Stimulated activated CD4-positive, alpha-beta T cell treated with anti-CD3 and anti-CD28 coated beads, Interleukin-1b, Interleukin-23, amount 100 ng/mL, for 48 hours (primary cell): ENCODE measurements around the gene TBC1D14.
"Not testable (repeated sequence)": the region's sequence is repeated elsewhere in the genome, so short reads cannot be mapped to it uniquely, and the experiment has no call there.

ENCODE experiments used
- DNase-seq: peaks from one replicate; pipeline ENCODE4 v3.0.0-alpha.2; 2020

TBC1D14 gene

DNA sequence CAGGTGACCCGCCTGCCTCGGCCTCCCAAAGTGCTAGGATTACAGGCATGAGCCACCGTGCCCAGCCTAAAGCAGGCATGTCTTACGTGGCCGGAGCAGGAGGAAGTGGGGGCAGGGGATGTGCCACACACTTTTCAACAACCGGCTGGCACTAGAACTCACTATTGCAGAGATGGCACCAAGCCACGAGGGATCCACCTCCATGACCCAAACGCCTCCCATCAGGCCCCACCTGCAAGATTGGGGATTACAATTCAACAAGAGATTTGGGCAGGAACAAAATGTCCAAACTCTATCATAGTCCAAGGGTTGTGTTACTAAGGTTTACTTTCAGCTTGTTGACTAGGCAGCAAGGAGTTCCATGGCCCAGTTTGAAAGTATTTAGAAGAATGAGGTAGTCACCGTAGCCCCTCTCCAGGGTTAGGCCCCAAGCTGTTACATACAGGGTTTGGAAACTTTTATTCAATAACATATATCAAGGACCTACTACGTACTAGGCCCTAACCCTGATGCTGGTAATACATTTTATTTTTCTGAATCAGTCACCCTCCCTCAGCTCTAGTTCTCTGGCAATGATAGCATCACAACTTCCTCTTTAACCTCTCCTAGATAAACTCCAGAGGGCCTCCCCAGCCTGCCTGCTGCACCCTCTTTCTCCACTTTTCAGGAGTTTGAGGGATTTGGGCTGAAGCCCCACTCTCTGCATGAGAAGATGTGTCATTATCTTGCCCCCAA lies 18.0 kb upstream of the TBC1D14 start:
- DNase-seq = no peak

DNA sequence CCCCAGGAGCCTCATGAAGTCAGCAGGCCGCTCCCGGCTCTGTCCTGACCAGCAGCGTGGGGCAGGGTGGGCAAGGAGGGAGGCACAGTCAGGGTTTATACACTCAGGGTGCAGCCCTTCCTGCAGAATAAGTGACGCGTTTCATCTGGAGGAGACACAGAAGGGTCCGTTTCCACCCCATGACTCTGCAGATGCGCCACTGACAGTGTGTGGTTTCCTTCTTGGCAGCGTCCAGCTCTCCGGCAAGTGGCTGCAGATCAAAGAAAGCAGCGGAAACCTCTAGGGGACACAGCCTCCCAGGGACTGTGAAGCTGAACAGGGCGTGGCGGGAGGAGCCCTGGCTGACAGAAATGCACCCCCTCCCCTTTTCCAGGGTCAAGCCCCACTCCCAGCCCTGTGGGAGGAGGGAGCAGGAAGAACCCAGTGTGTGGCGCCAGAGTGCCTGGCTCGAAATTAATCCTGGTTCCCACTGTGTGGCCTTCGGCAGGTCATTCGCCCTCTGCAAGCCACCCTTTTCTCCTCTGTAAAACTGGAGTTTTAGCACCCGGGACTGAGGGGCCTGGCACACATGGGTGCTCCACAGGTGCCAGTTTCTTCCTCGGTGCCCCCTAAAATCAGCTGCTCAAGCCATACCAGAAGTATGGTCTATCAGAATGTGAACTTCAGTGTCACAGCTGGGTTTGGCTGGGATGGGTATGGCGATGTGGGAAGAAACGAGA lies 17.3 kb upstream of the TBC1D14 start:
- DNase-seq = no peak

DNA sequence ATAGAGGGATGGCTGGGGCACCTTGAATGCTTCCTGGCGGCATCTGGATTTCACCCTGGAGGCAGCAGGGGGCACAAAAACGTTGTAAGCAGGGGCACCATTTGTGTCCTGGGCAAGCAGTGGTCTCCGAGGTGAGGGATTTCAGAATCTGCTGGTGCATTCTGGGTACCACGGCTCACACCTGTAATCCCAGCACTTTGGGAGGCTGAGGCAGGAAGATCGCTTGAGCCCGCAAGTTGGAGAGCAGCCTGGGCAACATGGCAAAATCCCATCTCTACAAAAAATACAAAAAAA lies 16.8 kb upstream of the TBC1D14 start:
- no peak for DNase-seq

DNA sequence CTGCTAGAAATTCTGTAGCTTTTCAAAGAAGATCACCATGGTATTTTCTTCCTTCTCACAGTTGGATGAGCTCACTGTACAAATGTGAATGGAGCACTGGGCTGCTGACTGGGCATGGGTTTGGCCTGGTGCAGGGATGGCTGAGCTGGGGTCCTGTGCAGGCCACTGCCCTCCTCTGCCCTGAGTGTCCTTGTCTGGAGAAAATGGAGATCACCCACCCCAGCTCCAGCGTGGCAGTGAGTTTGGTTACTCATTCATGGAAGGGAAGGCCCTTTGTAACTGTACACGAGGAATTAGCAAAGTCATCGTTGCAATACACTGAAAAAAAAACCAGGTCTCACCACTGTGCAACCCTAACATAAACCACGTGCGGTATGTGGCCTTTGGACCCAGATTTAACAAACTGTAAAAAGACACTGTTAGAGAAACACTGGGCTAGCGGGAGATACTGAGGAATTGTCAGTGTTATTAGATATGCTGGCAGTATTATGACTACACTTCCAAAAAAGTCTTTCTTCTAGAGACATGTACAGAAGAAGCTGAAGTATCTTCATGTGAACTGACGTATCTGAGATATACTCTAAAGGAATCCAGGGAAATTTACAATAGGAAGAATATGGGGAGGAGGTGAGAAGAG lies 16.1 kb upstream of the TBC1D14 start:
- no peak for DNase-seq

DNA sequence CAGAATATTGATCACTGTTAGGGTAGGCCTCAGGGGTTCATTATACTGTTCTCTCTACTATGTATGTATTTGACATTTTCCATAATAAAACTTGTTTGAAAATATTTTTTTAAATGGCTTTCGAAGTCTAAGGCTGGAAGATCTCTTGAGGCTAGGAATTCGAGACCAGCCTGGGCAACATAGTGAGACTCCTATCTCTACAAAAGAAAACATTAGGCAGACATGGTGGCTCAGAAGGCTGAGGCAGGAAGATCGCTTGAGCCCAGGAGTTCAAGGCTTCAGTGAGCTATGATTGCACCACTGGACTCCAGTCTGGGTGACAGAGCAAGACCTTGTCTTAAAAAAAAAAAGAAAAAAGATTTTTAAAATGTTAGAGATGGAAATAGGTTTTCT lies 15.5 kb upstream of the TBC1D14 start:
- DNase-seq = no peak

DNA sequence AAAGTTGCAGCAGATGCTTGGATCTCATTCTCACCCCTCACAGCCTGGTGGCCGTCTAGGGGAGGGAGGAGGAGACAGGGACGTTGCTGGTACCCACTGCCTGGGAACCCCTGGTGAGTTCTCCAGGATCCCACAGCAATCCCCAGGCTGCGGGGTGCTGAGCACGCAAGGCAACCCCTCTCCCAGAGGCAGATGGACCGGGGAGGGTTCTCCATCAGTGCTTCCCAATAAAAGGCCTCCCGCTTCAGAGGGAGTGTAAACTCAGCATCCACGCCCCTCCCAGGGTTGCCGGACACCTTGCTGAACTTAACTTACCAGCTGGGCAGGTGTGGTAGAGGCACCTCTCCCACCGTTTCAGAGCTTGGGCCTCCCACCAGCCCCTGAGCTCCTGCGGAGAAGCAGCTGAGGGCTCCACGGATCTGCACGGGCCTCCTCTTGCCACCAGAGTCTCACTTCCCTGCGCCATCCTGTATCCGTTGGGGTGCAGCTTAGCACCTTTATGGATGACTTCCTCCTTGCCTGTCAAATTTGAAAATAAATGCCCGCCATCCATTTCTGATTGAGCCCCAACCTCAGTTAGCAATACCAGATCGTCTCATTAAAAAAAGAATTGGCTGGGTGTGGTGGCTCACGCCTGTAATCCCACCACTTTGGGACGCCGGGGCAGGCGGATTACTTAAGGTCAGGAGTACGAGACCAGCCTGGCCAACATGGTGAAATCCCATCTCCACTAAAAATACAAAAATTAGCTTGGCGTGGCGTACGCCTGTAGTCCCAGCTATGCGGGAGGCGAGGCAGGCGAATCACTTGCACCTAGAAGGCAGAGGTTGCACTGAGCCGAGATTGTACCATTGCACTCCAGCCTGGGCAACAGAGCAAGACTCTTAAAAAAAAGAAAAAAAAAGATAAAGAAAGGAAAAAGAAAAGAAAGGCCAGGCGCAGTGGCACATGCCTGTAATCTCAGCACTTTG lies 14.8 kb upstream of the TBC1D14 start:
- DNase-seq = no peak

DNA sequence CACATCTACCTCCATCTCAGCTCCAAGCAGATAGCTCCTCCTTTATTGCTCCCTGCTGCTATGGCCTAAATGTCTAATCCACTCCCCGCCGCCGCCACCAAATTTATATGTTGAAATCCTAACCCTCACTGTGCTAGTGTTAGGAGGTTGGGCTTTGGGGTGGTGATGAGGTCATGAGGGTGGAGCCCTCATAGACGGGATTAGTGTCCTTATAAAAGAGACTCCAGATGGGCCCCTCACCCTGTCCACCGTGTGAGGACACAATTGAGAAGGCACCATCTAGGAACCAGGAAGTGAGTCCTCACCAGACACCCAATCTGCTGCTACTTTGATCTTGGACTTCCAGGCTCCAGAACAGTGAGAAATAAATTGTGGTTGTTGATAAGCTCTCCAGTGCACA lies 13.6 kb upstream of the TBC1D14 start:
- DNase-seq = no peak

DNA sequence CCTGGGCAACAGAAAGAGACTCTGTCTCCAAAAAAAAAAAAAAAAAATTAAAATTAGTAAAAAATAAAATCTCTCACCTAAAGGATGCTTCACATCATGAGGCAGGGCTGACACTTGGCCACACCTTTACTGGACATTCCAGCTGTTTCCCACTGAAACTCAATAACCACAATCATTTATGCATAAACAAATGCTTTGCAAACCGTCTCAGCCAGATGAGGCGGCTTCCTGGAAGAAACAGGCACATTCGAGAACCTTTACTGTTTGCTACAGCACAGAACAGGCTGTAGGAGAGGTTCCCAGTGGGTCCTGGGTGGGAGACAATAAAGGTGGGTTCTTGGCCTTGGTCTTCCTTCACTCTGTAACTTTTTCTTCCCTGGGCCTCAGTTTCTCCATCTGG lies 10.9 kb upstream of the TBC1D14 start:
- DNase-seq = no peak

DNA sequence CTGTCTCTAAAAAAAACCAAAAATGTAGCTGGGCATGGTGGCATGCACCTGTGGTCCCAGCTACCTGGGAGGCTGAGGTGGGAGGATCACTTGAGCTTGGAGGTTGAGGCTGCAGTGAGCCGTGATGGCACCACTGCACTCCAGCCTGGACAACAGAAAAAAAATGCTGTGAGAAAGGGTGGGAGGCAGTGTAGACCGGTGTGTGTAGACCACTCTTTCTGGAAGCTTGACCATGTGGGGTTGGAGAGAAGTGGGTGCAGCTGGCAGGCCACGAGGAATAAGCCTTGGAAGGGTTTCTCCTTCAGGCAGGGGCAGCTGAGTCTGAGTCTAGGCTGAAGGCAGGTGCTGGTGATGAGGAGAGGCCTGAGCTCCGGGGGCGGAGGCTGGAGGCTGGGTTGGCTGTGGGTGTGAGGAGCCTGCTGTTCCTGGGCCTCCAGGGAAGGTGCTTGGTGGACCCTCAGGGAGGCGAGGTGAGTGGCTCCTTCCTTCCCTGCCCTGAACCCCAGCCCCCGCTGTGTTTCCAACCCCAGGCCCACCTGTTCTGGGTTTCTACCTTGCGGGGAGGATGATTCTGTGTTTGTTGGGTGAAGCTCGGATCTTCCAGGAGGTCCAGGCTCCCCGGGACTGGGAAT lies 9.3 kb upstream of the TBC1D14 start:
- no peak for DNase-seq

DNA sequence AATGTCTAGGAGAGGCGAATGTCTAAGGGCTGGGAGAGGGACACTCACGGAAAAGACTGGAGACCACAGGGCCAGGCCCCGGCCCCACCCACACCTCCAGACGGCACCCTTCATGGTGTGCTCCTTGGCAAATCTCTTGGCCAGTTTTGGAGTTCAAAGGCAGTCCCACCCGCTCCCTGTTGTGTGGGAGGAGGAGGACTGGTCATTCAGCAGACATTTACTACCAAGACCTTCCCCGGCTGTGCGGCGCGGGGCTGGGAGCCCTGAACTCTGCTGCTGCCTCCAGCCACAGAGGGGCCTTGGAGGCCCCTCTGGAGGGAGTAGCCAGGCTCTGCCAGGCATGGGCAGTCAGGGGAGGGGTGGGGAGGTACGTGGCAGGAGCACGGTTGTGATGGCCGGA lies 8.7 kb upstream of the TBC1D14 start:
- no peak for DNase-seq

DNA sequence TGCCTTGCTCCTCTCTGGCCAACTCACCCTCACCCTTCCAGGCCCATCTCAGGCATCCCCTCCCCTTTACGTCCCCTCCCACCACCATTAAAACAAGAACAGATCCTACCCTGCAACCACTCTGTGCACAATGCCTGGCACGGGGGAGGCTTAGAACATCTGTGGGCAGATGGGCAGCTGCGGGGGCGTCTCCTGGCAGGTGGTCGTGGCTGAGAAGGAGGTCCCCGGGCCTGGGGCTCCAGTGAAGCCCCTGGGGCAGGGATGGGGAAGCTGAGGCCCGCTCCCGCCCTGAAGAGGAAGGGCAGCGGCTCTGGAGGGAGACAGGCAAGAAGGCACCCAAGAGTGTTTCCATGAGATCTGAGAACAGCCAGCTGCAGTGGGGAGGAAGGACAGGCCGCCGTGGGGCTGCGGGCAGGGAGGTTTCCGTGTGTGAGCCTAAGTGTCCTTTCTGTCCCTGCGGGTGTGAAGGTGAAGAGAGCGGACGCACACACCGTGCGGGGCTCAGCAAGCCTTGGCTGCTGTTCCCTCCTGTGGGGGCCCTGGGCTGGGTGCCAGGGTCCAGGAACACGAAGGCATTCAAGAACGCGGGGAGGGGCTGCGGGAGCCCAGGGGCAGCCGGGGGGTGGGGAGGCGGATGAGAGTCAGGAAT lies 7.8 kb upstream of the TBC1D14 start:
- DNase-seq = no peak

DNA sequence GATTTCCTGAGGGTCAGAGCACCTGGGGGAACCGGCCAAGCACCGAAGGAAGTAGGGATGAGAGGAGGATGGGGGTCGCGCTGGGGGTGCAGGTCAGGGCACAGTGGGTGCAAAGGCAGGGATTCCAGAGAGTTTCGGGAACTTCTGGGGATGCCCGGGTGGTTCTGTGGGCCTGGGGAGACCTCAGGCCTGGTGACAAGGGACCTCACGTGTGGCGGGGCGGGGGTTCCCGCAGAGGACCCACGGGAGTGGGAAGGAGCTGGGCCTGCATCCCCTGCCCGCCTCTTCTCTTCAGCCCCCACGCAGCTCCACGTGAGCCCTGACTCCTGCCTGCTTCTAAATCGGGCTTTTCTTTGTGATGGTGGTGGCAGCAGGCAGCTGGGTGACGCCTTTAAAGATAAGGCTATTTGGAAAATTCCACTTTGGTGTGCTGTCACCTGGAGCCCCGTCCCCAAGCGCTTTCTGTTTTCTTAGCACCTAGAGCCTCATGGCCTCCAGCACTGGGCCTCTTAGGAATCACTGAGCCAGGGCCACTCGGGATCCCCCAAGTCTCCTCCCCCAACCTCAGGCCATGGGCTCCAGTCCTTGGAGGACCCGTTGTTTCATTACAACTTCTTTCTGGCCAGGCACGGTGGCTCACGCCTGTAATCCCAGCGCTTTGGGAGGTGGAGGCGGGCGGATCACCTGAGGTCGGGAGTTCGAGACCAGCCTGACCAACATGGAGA lies 7.1 kb upstream of the TBC1D14 start:
- no peak for DNase-seq

DNA sequence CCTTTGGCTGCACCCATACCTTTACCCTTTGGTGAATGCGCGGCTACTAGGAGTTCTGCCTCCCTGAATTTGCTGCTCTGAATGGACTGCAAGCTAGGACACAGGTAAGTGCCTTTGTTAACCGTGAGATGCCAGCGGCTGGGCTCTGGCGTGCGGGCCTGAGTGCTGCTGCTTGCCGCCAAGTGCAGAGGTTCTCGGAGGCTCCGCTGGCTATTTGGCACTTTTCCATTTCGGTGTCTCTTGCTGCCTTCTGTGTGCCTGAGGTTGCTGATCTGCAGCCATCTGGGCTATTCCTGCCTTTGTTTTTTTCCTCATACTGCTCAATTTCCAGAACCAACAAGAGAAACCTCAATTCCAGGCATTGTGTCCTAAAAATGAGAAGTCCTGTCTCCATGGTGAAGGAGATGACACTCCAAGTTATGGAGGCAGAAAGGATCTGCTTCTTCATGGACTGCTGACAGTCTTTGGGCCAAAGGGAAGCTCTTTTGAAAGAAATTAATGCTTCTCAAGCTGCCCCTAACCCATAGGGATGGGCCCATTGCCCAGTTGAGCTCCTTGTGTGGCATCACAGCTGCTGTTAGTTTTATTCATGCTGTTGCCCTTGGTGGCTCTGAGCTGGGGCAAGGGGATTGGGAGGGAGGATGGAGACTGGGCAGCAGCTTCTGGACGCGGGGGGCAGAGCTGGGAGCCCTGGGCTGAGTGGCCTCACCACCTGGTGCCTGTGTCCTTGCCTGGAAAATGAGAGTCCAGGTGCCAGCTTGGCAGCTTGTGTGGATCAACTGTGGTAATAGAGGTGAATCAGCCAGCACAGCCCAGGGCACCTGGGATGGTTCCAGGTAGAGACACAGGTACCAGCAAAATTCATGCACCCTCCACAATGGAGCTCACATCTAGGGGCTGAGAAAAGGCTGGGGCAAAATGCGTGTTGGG lies 3.8 kb upstream of the TBC1D14 start:
- DNase-seq = no peak

DNA sequence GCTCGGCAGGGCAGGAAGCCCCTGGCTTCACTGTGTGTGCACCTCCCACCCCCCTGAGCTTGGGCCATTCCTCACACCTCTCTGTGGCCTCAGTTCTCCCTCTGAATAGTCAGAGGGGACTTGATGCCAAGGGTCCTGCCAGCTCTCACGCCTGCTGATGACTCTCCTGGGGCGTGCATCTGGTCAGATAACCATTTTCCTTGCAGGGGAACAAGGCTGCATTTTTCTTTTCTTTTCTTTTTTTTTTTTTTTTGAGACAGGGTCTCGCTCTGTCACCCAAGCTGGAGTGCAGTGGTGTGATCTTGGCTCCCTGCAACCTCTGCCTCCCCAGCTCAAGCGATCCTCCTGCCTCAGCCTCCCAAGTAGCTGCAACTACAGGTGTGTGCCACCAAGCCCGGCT lies 3.1 kb upstream of the TBC1D14 start:
- not testable (repeated sequence) for DNase-seq

DNA sequence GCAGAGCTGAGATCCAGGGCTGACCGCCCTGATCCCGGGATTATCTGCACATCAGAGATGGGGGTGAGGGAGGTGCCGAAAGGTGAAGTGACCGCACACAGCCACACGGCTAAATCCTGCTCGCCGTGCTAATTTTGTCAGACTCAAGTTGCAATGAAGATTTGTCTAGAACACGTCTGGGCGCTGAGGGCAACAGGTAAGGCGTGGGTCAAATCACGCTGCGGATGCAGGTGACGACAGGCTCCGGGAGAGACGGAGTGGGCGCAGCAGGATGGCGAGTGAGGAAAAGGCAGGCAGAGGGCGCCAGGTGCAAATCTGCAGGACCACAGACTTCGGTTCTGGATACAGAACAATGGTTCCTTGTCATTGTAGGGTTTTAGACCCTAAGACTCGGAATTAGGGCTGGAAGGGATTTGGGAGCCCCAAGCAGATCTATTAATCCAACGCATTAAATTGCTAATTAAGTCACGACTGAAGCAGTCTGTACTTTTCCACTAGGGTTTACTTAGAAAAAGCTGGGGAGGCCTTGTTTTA lies 1.9 kb upstream of the TBC1D14 start:
- DNase-seq = no peak

DNA sequence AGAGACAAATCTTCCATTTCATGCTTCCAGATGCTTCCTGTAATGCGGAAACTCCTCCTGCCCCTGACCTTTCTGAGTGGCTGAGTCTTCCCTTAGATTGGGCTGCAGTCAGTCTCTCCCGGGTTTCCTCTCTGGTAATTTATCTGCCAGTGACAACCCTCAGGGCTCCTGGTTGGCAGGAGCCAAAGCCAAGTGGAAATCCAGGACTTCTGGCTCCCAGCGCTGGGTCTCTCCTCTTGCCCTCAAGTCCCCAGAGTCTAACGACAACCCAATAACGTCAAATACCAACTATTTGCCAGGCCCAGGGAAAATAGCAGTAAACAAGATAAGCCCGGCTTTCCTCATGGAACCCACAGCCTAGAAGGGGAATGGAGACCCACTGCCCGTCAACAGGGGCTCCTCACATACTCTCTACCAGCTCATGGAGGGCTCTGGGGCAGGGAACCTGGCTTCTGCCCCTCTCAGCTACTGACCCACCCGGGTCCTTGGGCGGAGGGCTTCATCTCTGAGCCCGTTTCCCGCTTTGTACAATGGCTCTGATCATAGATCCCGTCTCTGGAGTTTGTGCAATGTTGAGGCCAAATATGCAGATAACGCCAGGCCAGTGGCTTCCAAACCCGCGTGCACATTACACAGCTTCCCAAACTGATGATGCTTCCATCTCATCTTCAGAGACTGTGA lies 1.1 kb upstream of the TBC1D14 start:
- DNase-seq = no peak

DNA sequence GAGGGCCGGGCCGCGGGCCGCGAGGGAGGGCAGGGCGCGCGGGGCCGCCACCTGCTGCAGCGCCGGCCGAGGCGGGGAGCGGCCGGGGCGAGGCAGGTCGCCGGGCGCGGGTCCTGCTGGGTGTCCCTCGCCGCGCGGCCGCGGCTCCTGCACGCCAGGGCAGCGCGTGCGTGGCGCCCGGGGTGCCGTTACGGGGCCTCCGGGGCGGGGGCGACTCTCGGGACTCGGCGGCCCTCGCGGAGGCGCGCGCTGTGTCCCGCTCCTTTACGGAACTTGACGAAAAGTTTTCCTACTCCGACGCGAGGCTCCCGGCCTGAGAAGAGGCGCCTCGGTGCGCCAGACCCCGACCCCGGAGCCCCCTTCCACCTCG lies 329 bp downstream of the TBC1D14 start:
- peak; percentile 46 for DNase-seq

DNA sequence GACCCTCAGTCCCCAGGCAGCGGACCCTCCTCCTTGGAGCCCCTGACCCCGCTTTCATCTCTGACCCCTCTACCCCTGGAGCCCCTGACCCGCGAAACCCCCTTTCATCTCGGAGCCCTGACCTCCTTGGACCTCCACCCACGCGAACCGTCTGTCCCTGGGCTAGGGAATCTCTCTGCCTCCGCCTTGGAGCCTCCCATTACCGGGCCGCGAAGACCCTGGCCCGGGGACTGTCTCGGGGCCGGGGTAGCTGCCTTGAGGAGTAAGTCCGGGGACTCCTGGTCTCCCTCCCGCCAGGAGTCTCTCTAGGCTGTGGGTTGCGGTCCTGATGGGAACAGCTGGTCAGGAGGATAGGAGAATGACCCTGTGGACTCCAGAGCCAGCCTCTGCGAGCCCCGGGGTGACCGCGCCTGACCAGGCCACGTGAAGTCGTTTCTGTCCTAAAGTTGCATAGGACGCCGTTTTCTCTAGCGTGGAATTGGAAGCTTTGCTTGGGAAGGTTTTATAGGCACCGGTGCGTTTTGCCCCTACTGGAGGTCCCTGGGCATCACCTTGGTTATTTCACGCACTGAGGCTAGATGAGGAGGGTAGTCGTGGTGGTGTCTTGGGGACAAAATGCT lies 824 bp downstream of the TBC1D14 start:
- peak; percentile 26 for DNase-seq
